ENCODE results near the gene DDX10. TPM values are rescaled to one million over a fixed set of nuclear protein-coding genes. Genes with fewer than 3 reads are reported as not detected.

The DDX10 gene
- total RNA-seq, 1 donor from 2014 or later: 67.4 TPM

DNA sequence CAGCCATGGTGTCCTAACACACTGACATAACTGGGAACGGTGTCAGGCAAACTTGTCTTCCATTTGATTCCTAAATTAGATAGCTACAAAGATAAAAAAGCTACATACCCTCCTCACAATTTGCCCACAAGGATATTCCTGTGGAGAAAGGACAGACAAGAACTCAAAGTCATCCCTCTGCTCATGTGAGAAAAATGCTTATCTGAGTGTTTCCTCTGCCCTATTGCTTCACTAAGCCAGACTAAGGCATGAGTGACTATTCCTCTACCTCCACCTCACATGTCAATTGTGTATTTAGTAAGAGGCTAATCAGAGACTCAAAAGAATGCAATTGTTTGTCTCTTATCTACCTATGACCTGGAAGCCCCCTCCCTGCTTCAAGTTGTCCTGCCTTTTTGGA lies 247.7 kb downstream of the DDX10 start:
- TF ChIP-seq, protein P1, sequence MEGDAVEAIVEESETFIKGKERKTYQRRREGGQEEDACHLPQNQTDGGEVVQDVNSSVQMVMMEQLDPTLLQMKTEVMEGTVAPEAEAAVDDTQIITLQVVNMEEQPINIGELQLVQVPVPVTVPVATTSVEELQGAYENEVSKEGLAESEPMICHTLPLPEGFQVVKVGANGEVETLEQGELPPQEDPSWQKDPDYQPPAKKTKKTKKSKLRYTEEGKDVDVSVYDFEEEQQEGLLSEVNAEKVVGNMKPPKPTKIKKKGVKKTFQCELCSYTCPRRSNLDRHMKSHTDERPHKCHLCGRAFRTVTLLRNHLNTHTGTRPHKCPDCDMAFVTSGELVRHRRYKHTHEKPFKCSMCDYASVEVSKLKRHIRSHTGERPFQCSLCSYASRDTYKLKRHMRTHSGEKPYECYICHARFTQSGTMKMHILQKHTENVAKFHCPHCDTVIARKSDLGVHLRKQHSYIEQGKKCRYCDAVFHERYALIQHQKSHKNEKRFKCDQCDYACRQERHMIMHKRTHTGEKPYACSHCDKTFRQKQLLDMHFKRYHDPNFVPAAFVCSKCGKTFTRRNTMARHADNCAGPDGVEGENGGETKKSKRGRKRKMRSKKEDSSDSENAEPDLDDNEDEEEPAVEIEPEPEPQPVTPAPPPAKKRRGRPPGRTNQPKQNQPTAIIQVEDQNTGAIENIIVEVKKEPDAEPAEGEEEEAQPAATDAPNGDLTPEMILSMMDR (IDR thresholded peaks at IDR 0.05; ENCODE audit: insufficient read depth, low read length, severe bottlenecking): no peak
- FAIRE-seq (no peak), DNase-seq (ENCODE audit: low read depth) (peak; percentile 66)
- H3K4me3 ChIP-seq (ENCODE audit: low read depth, low read length): no peak overlapping the region
- no peaks in the 10 kb centered on the region for H3K36me3 ChIP-seq (ENCODE audit: control insufficient read depth, insufficient read depth, low read length)
- H3K27me3 ChIP-seq (ENCODE audit: control insufficient read depth, insufficient read depth, low read length): no peaks in the 10 kb centered on the region

- no peak overlapping the region for H3K4me3 ChIP-seq (ENCODE audit: low read depth, low read length)
- no peaks in the 10 kb centered on the region for H3K36me3 ChIP-seq (ENCODE audit: control insufficient read depth, insufficient read depth, low read length)
- no peak for FAIRE-seq
- DNase-seq (ENCODE audit: low read depth): no peak
- TF ChIP-seq, protein P1 (IDR thresholded peaks at IDR 0.05; ENCODE audit: insufficient read depth, low read length, severe bottlenecking): no peak
- no peaks in the 10 kb centered on the region for H3K27me3 ChIP-seq (ENCODE audit: control insufficient read depth, insufficient read depth, low read length)
Measured at GRCh38 chr11:108913204-108913603, 248.3 kb downstream of the DDX10 start.

DNA sequence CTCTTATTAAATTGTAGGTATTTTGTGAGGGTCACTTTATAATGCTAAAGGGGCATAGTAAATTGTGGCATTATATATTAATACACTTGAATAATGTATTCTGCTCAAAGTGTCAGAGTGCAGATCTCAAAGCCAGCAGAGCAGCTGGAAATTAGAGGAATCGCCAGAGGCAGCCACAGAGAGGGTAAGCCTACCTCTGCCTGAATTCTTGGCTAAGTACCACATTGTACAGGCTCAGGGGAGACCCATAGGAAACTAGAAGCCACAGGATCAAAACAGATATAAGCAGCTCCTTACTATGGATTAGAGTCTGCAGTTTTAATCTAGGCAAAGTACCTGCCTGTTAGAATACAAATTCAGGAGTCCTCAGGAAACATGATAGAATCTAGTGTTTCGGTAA lies 249.3 kb downstream of the DDX10 start:
- H3K4me3 ChIP-seq (ENCODE audit: low read depth, low read length): no peak overlapping the region
- FAIRE-seq: no peak
- TF ChIP-seq, protein P1 (IDR thresholded peaks at IDR 0.05; ENCODE audit: insufficient read depth, low read length, severe bottlenecking): no peak
- no peak for DNase-seq (ENCODE audit: low read depth)
- no peaks in the 10 kb centered on the region for H3K27me3 ChIP-seq (ENCODE audit: control insufficient read depth, insufficient read depth, low read length)
- no peaks in the 10 kb centered on the region for H3K36me3 ChIP-seq (ENCODE audit: control insufficient read depth, insufficient read depth, low read length)

GRCh38 chr11:108914981-108915380 lies 250.1 kb downstream of the DDX10 start:
- no peak overlapping the region for H3K4me3 ChIP-seq (ENCODE audit: low read depth, low read length)
- FAIRE-seq: no peak
- DNase-seq (ENCODE audit: low read depth): no peak
- H3K27me3 ChIP-seq (ENCODE audit: control insufficient read depth, insufficient read depth, low read length): no peaks in the 10 kb centered on the region
- H3K36me3 ChIP-seq (ENCODE audit: control insufficient read depth, insufficient read depth, low read length): no peaks in the 10 kb centered on the region
- TF ChIP-seq, protein P1 (IDR thresholded peaks at IDR 0.05; ENCODE audit: insufficient read depth, low read length, severe bottlenecking): no peak

DNA sequence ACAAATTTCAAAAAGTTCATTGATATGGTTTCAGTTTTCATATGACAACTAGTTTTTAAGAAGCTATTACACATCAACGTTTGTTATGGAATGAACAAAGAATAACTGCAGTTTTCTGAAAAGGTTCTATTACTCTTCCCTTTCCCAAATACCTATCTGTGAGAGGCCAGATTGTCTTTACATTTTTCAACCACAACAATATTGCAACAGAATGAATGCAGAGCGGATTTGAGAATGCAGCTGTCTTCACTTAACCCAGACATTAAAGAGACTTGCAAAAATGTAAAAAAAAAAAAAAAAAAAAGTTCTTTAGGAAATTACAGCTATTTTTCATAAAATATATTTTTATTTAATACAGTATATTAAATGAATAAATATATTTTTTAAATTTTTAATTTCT lies 250.8 kb downstream of the DDX10 start:
- TF ChIP-seq, protein P1 (IDR thresholded peaks at IDR 0.05; ENCODE audit: insufficient read depth, low read length, severe bottlenecking): no peak
- FAIRE-seq (no peak), DNase-seq (ENCODE audit: low read depth) (no peak)
- H3K27me3 ChIP-seq (ENCODE audit: control insufficient read depth, insufficient read depth, low read length): no peaks in the 10 kb centered on the region
- no peak overlapping the region for H3K4me3 ChIP-seq (ENCODE audit: low read depth, low read length)
- H3K36me3 ChIP-seq (ENCODE audit: control insufficient read depth, insufficient read depth, low read length): no peaks in the 10 kb centered on the region

DNA sequence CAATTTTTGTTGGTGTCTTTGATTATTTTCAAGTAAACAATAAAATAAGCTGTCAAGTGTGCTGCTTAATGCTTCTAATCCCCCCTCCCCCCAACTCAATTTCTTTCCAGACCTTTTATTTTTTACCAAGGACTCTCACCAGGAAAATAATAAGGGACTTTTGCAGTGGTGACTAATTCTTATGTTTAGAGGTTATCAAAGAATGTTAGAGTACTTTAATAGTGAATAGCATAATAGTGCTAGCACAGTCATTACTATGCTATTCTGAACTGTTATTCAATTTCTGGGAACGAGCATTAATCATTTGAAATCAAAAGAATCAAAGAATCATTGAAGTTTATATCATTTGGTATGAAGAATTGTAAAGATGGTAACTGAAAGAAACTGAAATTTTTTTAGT lies 251.4 kb downstream of the DDX10 start:
- peak; percentile 49 for DNase-seq (ENCODE audit: low read depth)
- Histone ChIP-seq H3K27me3 (ENCODE audit: control insufficient read depth, insufficient read depth, low read length) (no peaks in the 10 kb centered on the region), H3K36me3 (ENCODE audit: control insufficient read depth, insufficient read depth, low read length) (no peaks in the 10 kb centered on the region), H3K4me3 (ENCODE audit: low read depth, low read length) (no peak overlapping the region)
- no peak for FAIRE-seq
- TF ChIP-seq, protein P1 (IDR thresholded peaks at IDR 0.05; ENCODE audit: insufficient read depth, low read length, severe bottlenecking): no peak

Measured in bronchial epithelial cell (primary cell).